LNCAP (cell line): ENCODE results near the gene CCDC83.

Experiments
- CTCF ChIP-seq: fragments of 450-650 bp; IDR thresholded peaks from 2 replicates; pipeline ENCODE4 v1.5.1; 2017; ENCODE audit warnings: mild to moderate bottlenecking

Gene CCDC83

DNA sequence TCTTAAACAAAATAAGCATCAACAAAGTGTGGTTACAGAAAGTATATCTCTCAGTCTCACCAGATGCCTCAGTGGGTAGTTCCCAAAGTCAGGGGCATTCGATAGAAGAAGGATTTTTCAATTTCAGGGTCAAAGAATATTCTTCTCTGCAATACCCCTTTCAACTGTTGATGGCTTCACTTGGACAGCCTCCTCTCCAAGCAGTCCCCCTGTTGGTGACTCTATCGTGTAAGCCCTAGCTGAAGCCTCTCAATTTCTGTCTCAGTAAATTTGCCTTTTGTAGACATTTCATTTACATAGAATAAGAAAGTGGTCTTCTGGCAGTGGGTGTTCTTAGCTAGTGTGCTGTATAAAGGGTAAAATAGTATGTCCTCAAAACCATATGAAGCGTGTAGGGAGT lies 11.3 kb upstream of the CCDC83 start:
- TF ChIP-seq CTCF = no peak

DNA sequence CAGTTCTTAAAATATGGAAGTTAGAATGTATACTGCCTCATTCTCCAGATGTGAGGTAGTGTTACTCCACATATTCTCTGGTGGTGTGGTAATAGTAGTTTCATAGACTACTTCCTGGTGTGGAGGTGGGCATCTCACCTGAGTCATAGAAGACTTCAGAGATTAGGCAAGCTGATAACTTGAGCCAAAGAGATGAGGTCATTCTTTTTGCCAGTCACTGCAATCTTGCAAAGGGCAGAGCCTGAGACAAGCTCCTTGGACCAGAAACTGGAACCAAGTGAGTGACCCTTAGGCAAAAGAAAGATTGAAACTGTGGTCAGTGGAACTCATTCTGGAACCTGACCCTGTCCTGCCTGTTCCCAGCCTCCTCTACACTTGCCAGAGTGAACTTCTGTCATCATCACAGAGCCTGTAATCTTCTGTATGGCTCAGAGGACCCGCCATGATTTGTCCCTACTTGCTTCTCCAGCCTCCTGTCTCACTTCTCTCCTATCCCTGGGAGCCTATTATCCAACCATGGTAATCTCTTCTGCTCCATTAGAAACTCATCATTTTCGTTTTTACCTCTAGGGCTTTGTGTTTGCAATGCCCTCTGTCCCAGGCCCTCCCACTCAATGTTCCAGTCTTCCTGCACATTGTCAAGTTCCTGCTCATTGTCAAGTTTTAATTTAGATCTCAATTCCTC lies 10.6 kb upstream of the CCDC83 start:
- no peak for TF ChIP-seq CTCF

DNA sequence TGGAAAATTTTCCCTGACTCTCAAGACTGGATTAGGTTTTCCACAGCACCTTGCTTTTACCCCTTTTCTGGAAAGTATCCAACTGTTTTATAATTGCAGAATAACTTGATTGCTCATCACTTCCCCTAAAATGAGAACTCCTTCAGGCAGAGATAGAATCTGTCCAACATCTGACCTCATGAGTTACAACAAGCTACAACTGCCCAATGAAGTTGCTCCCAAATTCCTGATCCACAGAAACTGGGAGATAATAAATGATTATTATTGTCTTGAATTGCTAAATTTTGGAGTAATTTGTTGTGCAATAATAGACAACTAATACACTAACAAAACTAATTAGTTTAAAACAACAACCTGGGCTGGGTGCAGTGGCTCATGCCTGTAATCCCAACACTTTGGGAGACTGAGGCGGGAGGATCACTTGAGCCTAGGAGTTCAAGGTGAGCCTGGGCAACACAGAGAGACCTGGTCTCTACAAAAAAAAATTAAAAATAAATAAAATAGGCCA lies 10.0 kb upstream of the CCDC83 start:
- TF ChIP-seq CTCF = no peak

DNA sequence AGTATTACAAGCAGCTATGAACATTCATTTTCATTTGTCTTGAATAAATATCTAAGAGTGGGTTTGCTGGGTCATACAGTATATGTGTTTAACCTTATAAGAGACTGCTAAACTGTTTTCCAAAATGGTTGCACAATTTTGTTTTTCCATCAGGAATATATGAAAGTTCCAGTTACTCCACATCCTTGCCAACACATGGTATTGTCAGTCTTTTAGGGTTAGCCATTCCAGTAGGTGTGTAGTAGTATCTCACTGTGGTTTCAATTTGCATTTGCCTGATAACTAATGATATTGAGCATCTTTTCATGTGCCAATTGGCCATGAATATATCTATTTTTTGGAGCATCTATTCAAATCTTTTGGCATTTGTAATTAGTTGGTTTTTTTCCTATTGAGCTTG lies 7.7 kb upstream of the CCDC83 start:
- TF ChIP-seq CTCF = no peak

GRCh38 chr11:85848006-85848405 lies 7.2 kb upstream of the CCDC83 start:
- TF ChIP-seq CTCF = no peak

DNA sequence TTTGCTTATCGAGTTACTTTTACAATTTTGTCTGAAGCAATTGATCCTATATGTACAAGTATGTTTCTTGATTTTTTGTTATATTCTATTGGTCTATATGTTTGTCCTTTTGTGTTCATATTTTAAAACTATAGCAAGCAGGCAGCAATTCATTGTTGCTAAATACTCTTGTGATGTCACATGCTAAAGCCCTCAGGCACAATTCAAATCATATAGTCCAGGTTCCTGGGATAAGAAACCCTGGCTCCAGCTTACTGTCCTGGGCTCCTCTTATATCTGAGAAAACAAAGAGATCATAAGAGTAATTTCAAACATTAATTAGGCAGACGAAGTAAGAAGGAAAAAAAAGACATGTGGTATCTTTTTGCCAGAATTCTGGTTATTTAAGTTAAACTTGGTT lies 6.6 kb upstream of the CCDC83 start:
- no peak for TF ChIP-seq CTCF

DNA sequence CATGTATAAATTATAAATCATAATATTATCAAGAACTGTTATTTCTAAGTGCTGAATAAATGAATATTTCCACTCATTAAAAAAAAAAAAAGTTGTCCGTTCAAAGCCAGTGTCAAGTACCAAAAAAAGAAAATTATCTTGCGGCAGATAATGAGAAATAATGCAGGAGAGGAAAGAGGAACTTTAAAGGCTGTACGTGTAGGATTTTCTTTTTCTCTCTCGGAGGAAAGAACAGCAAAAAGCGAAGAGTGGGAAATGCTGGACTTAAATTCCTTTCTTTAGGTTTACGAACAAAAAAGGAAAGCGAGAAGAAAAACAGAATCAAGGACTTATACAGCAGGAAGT lies 999 bp upstream of the CCDC83 start:
- no peak for TF ChIP-seq CTCF
